ENCODE measurements around the gene CORO7.

CORO7 gene

GRCh38 chr16:4435337-4436067 lies 19.1 kb upstream of the CORO7 start:
- TF ChIP-seq POLR2A (IDR thresholded peaks at IDR 0.05; ENCODE audit: low read depth, low read length) = no peak
- FAIRE-seq = no peak
- DNase-seq (ENCODE audit: insufficient read length, low spot score) = no peak

GRCh38 chr16:4433914-4434787 lies 17.8 kb upstream of the CORO7 start:
- no peak for TF ChIP-seq POLR2A (IDR thresholded peaks at IDR 0.05; ENCODE audit: low read depth, low read length)
- no peak for FAIRE-seq
- no peak for DNase-seq (ENCODE audit: insufficient read length, low spot score)

DNA sequence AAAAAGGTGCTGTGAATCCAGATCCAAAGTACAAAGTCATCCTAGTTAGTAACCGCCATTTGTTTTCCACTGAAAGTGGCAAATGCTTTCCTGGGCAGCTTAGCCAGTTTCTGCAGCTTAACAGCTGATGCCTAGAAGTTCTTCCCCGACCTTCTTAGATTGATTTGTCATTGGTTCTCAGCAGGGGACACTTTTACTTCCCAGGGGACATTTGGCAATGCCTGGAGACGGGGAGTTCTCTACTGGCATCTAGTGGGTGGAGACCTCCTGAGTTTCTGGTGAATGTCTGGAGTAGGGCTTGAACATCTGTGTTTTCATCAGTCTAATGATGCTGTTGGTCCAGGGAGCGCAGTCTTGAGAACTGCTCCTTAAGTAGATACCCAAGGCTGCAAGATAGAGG lies 16.8 kb upstream of the CORO7 start:
- no peak for FAIRE-seq
- no peak for TF ChIP-seq POLR2A (IDR thresholded peaks at IDR 0.05; ENCODE audit: low read depth, low read length)
- DNase-seq (ENCODE audit: insufficient read length, low spot score) = no peak

GRCh38 chr16:4431023-4431422 lies 14.6 kb upstream of the CORO7 start:
- FAIRE-seq (no peak), DNase-seq (ENCODE audit: insufficient read length, low spot score) (no peak)
- no peak for TF ChIP-seq POLR2A (IDR thresholded peaks at IDR 0.05; ENCODE audit: low read depth, low read length)

DNA sequence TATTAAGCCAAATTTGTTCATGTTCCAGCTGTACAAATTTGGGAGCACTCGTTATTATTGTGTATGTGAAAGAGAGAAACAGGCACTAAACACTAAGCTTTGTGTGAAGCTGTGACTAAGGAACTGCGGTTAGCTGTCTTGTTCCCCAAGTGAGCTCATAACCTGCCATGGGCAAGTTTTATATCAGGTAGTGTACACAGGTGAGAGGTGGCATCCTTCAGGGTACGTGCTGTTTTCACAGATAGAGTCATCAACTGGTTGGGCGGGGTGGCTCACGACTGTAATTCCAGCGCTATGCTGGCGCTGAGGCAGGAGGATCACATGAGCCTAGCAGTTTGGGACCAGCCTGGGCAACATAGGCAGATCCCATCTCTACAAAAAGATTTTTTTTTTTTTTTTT lies 12.1 kb upstream of the CORO7 start:
- TF ChIP-seq POLR2A (IDR thresholded peaks at IDR 0.05; ENCODE audit: low read depth, low read length) = no peak
- DNase-seq (ENCODE audit: insufficient read length, low spot score) (no peak), FAIRE-seq (no peak)

DNA sequence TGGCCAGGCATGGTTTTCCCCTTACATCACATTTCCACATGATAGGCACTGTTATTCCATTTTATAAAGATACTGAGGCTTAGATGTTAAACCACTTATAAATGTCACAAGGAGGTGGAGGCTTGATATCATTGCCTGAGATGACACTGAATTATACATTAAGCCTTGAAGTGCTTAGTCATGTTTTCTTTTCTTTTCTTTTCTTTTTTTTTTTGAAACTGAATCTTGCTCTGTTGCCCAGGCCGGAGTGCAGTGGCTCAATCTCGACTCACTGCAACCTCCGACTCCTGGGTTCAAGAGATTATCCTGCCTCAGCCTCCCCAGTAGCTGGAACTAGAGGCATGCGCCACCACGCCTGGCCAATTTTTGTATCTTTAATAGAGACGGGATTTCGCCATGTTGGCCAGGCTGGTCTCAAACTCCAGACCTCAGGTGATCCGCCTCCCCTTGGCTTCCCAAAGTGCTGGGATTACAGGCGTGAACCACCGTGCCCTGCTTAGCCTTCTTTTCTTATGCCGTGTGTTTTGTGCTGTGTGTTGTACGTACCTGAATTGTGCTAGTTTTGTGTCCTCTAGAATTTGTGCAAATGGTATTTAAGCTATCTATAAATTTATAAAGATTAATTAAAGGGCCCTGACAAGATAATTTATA lies 10.5 kb upstream of the CORO7 start:
- DNase-seq (ENCODE audit: insufficient read length, low spot score) (no peak), FAIRE-seq (no peak)
- TF ChIP-seq POLR2A (IDR thresholded peaks at IDR 0.05; ENCODE audit: low read depth, low read length) = no peak

DNA sequence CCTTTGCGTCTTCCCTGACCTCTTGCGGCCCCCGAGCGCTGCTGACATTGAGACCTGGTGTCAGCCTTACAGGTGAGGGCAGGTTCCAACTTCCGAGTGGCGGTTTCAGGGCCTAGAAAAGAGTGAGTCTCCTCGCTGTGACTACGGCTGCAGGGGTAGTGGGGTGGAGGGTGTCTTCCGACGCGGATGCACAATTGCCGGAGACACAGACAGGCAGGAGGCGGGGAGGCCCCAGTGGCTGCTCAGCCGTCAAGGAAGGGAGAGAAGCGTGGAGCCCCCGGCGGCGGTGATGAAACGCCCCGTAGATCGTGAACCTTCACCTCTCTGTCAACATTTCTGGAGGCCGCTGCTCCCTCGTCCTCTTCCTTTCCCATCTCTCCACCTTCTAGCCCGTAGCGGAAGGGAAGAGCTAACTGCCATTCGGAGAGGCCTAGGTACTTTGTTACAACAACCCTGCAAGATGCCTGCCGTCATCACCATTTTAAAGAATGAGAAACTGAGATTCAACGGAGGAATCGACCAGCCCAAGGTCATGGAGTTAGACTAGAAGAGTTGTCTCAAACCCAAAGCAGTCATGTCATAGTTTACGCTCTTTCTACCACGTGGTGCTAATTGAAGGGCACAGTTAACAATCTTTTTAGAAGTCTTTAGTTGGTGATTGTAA lies 9.8 kb upstream of the CORO7 start:
- no peak for TF ChIP-seq POLR2A (IDR thresholded peaks at IDR 0.05; ENCODE audit: low read depth, low read length)
- DNase-seq (ENCODE audit: insufficient read length, low spot score) (no peak), FAIRE-seq (no peak)

- FAIRE-seq (peak; percentile 45), DNase-seq (ENCODE audit: insufficient read length, low spot score) (peak; percentile 90)
- peak; percentile 84 for TF ChIP-seq POLR2A (IDR thresholded peaks at IDR 0.05; ENCODE audit: low read depth, low read length)
These were observed 9.1 kb upstream of the CORO7 start, which contains the start of gene DNAJA3 for GRCh38 chr16:4425378-4426020. Gene DNAJA3, plus strand, starts transcription at chr16:4425868. Its CDS starts 14 bp downstream, at chr16:4425882.

- FAIRE-seq (no peak), DNase-seq (ENCODE audit: insufficient read length, low spot score) (no peak)
- TF ChIP-seq POLR2A (IDR thresholded peaks at IDR 0.05; ENCODE audit: low read depth, low read length) = no peak
These were observed 4.2 kb upstream of the CORO7 start for GRCh38 chr16:4420505-4421105.

GRCh38 chr16:4419402-4419959 lies 3.1 kb upstream of the CORO7 start:
- no peak for TF ChIP-seq POLR2A (IDR thresholded peaks at IDR 0.05; ENCODE audit: low read depth, low read length)
- DNase-seq (ENCODE audit: insufficient read length, low spot score) = no peak
- no peak for FAIRE-seq

GRCh38 chr16:4415538-4416199 lies 727 bp downstream of the CORO7 start:
- no peak for FAIRE-seq
- no peak for DNase-seq (ENCODE audit: insufficient read length, low spot score)

More at GRCh38 chr16:4415538-4416199, 727 bp downstream of the CORO7 start:
- TF ChIP-seq POLR2A (IDR thresholded peaks at IDR 0.05; ENCODE audit: low read depth, low read length) = no peak

Data from H54 (cell line).